GM18519 (cell line): ENCODE results near the gene RAD23B.

Experiments
- ATAC-seq: cut with Tn5 transposase; IDR thresholded peaks from one replicate; pipeline ENCODE4 v1.9.1; 2021; ENCODE audit warnings: mild to moderate bottlenecking, moderate library complexity; ENCODE audit not compliant: unreplicated experiment, low FRiP score

The RAD23B gene

DNA sequence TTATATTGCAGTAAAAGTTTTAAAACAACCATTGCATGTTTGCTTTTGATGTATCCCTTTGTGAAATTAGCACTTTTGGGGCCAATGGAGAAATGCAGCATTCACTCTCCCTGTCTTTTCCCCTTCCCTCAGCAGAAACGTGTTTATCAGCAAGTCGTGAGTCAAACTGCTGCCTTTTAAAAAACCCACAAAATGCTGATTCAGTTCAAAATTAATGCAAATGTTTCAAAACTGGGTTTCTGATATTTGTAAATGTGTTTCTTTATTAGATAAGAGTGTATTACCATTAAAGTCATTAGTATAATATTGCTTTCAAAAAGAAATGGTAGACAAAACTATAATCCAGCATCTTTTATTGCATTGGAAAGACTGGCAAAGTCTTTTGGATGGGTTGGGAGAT is 47.3 kb downstream of the RAD23B start:
- ATAC-seq, result no peak

GRCh38 chr9:107332883-107333282 is 49.8 kb downstream of the RAD23B start:
- no peak for ATAC-seq

DNA sequence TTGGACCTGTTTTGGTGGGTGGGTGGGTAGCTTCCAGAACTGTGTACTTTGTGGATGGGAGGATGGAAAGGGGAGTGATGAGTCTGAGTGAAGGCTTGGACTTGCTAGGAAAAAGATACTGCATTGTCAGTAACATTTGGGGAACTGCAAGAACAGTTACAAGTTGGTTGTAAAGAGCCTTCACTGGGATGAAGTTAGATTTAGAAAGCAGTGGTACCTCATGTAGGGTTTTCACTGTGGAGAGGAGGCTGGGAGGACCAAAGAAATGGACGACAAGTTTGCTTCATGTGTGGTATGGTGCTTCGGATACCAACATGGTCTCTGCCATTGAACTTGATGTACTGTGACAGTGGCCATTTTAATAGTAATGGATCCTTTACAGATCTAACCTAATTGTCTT is 50.3 kb downstream of the RAD23B start:
- ATAC-seq, result no peak

- ATAC-seq, result no peak
These were observed 51.2 kb downstream of the RAD23B start for GRCh38 chr9:107334103-107334776.

DNA sequence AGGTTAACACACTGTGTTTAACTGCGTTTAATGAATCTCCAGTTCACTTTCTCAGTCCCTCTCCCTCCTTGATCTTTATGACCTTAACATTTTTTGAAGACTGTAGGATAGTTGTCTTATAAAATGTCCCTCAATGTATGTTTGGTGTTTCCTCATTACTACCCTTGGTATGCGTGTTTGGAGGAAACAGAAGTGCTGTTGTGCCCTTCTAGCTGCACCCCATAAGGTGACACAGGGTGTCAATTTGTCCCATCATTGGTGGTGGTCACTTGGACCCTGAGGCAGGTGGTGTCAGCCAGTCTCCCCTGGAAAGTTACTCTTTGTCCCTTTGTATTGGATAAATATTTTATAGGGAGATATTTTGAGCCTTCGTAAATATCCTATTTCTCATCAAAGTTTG is 52.3 kb downstream of the RAD23B start:
- no peak for ATAC-seq

GRCh38 chr9:107336718-107337360 is 53.8 kb downstream of the RAD23B start:
- no peak for ATAC-seq

GRCh38 chr9:107337676-107338590 is 54.9 kb downstream of the RAD23B start:
- ATAC-seq, result no peak

GRCh38 chr9:107338911-107339659 is 56.0 kb downstream of the RAD23B start:
- ATAC-seq, result no peak

DNA sequence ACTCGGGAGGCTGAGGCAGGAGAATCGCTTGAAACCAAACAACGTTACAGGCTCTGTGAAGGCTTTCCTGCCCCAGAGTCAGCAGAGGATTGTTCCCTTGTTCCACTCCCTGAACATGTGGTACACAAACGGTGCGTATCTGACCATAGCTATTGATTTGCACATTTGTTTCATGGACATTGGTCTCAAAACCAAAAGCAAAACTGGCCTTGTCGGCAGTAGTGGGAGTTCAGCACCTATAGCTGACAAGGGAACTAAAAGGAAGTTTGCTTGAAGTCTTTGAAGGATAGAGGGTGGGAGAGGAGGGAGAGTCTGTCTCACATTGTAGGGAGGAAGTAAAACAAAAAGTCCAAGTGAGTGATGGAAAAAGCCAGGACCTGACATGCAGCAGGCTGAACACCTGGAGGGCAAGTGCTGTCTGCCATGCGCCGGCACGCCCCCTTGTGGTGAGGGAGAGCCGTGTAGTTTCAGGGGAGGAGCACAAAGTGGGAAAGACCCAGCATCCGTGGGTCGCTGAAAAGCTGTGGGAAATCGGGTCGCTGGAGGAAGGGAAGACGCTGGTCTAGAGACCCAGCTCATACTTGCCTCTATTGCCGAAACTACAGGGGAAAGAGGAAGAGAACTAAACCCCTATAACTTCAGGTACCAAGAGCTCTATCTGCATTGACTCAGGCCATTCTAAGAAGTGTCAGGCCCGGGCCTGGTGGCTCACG is 58.0 kb downstream of the RAD23B start:
- peak; percentile 68 for ATAC-seq

GRCh38 chr9:107342476-107343161 is 59.5 kb downstream of the RAD23B start:
- ATAC-seq, result no peak

- no peak for ATAC-seq
These were observed 62.2 kb downstream of the RAD23B start for GRCh38 chr9:107345327-107345726.

GRCh38 chr9:107348836-107349235 is 65.8 kb downstream of the RAD23B start:
- no peak for ATAC-seq

DNA sequence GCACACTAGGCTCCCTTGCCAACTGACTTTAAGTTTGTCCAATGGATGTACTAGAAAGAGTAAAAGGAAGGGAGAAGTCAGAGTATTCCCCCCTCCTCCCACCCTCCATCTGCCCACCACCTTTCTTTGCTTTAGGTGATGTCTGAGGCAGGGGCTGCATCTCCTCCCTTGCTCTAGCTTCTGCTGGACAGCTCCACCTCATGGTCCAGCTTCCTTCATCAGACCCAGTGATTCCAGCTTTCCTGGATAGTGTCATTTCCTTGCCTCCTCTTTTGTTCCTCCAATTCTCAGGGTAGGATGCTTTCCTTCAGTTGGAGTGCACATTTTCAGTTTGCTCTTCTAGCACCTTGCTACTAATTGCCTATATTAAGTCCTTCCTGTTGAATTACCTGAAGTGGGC is 67.4 kb downstream of the RAD23B start:
- ATAC-seq, result no peak

DNA sequence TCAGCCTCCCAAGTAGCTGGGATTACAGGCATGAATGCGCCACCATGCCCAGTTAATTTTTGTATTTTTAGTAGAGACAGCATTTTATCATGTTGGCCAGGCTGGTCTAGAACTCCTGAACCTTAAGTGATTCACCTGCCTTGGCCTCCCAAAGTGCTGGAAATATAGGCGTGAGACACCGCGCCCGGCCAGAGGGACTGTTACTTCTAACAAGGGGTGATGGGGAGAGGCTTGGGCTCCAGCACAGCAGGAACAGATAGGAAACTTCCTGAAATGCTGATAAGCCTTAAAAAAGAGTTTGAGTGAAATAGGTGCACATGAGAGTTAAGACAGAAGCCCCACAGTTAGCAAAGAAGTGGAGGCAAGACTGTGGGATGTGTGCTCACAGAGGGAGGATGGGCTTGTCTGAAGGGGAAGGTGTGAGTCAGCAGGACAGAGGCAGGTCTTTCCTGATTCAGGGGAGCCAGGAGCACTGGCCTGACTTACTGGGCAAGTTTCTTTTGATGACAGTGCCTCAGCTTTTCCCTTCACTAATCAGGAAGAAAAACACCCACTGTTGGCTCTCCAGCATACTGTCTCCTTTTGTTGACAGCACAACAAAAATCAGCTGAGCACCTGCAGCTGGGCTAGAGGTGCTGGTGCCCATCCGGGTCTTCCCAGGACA is 68.4 kb downstream of the RAD23B start:
- ATAC-seq, result no peak

DNA sequence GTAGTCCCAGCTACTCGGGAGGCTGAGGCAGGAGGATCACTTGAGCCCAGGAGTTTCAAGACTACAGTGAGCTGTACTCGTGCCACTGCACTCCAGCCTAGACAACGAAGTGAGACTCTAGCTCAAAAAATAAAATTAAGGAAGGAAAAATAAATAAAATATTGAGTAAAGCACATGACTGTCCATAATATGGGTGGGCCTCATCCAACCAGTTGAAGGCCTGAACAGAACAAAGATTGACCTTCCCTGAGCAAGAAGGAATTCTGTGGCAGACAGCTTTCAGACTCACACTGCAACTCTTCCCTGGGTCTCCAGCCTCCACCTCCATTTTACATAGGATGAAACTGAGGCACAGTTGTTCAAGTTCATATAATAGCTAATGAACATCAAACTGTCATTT is 72.3 kb downstream of the RAD23B start:
- no peak for ATAC-seq

DNA sequence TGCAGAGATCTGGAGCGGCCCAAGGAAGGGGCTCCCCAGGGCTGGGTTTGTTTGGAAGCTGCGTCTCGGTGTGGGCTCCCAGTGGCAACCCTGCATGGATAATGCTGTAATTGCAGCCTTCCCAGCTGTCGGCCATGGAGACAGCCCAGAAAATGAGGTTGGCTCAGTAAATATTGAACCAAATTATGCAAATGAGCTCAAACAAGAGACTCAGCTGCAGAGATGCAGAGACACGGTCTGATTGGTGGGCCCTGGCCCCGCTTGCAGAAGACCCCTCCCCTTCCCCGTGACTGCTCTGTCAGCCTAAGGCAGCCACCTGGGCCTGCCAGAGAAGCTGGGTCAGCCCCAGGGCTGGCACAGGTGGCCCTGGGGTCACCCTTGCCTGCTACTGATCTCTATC is 75.9 kb downstream of the RAD23B start:
- no peak for ATAC-seq

- no peak for ATAC-seq
These were observed 77.0 kb downstream of the RAD23B start for GRCh38 chr9:107360098-107360497.

- ATAC-seq, result no peak
These were observed 78.7 kb downstream of the RAD23B start for GRCh38 chr9:107361816-107362215.
